Caki2 (cell line): Measurements from ENCODE around the gene AIPL1. TPM values are rescaled to one million over a fixed set of nuclear protein-coding genes. Genes with fewer than 3 reads are reported as not detected.

Source experiments
- DNase-seq: peaks from one replicate; pipeline ENCODE4 v3.0.0-alpha.2; 2015; ENCODE audit warnings: low read depth
- in situ Hi-C: cut with HindIII; loops from 2 replicates; pipeline ENCODE4 v1.10.0; 2016; ENCODE audit warnings: low sequenced_read_pairs, low pct_unique_long_range_greater_than_20kb, mixed read lengths
- total RNA-seq: library from RNA; depleted of rRNA; stranded (reverse); fragments of >200 nt; shearing (Covaris generic); gene quantifications from 2 replicates; pipeline ENCODE4 v1.2.3, GENCODE V29; 2014; ENCODE audit warnings: low replicate concordance

AIPL1 gene
- total RNA-seq, 1 experiment from 2014 or later: not detected

GRCh38 chr17:6470146-6470718 is 35.3 kb upstream of the AIPL1 start:
- DNase-seq: no peak
- in situ Hi-C loops: no loop called here

GRCh38 chr17:6468051-6468790 is 33.3 kb upstream of the AIPL1 start:
- no peak for DNase-seq
- in situ Hi-C loops: no loop called here

GRCh38 chr17:6467567-6467966 is 32.6 kb upstream of the AIPL1 start:
- in situ Hi-C loops: no loop called here

GRCh38 chr17:6465206-6466003 is 30.5 kb upstream of the AIPL1 start:
- in situ Hi-C loops: no loop called here
- DNase-seq: no peak

More at GRCh38 chr17:6467567-6467966, 32.6 kb upstream of the AIPL1 start:
- no peak for DNase-seq

- in situ Hi-C loops: no loop called here
These were observed 29.6 kb upstream of the AIPL1 start for GRCh38 chr17:6464446-6465041.

GRCh38 chr17:6463616-6464445 is 28.9 kb upstream of the AIPL1 start:
- in situ Hi-C loops: no loop called here
- no peak for DNase-seq

More at GRCh38 chr17:6464446-6465041, 29.6 kb upstream of the AIPL1 start:
- no peak for DNase-seq

GRCh38 chr17:6462692-6463091 is 27.8 kb upstream of the AIPL1 start:
- in situ Hi-C loops: no loop called here
- DNase-seq: no peak

- DNase-seq: no peak
- in situ Hi-C loops: no loop called here
These were observed 27.0 kb upstream of the AIPL1 start for GRCh38 chr17:6461792-6462524.

- no peak for DNase-seq
- in situ Hi-C loops: no loop called here
These were observed 26.3 kb upstream of the AIPL1 start for GRCh38 chr17:6461246-6461645.

- DNase-seq: no peak
- in situ Hi-C loops: no loop called here
These were observed 25.7 kb upstream of the AIPL1 start for GRCh38 chr17:6460531-6461161.

GRCh38 chr17:6458460-6458950 is 23.6 kb upstream of the AIPL1 start:
- DNase-seq: no peak
- in situ Hi-C loops: no loop called here

GRCh38 chr17:6457688-6458459 is 23.0 kb upstream of the AIPL1 start:
- no peak for DNase-seq
- in situ Hi-C loops: no loop called here

- in situ Hi-C loops: no loop called here
- peak; percentile 61 for DNase-seq
These were observed 22.2 kb upstream of the AIPL1 start for GRCh38 chr17:6456914-6457687.

- DNase-seq: no peak
- in situ Hi-C loops: no loop called here
These were observed 21.4 kb upstream of the AIPL1 start for GRCh38 chr17:6456321-6456720.

GRCh38 chr17:6455321-6455705 is 20.4 kb upstream of the AIPL1 start:
- in situ Hi-C loops: no loop called here

More at GRCh38 chr17:6455321-6455705, 20.4 kb upstream of the AIPL1 start:
- no peak for DNase-seq
